Measurements from ENCODE around the gene SLC25A42.

SLC25A42 gene

DNA sequence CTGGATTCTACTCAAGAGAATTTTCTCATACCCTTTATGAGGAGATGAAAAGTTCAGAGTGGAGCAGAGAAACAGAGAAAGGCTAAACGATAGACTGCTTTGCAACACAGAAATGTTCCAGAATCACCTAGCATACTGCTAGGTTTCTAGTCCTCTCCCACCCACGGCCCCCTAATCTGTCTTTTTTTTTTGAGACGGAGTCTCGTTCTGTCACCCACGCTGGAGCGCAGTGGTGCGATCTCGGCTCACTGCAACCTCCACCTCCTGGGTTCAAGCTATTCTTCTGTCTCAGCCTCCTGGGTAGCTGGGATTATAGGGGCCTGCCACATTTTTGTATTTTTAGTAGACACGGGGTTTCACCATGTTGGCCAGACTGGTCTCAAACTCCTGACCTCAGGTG is 35.3 kb upstream of the SLC25A42 start:
- TF ChIP-seq, protein P1, sequence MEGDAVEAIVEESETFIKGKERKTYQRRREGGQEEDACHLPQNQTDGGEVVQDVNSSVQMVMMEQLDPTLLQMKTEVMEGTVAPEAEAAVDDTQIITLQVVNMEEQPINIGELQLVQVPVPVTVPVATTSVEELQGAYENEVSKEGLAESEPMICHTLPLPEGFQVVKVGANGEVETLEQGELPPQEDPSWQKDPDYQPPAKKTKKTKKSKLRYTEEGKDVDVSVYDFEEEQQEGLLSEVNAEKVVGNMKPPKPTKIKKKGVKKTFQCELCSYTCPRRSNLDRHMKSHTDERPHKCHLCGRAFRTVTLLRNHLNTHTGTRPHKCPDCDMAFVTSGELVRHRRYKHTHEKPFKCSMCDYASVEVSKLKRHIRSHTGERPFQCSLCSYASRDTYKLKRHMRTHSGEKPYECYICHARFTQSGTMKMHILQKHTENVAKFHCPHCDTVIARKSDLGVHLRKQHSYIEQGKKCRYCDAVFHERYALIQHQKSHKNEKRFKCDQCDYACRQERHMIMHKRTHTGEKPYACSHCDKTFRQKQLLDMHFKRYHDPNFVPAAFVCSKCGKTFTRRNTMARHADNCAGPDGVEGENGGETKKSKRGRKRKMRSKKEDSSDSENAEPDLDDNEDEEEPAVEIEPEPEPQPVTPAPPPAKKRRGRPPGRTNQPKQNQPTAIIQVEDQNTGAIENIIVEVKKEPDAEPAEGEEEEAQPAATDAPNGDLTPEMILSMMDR (IDR thresholded peaks at IDR 0.05; ENCODE audit: low read depth, low read length): no peak

DNA sequence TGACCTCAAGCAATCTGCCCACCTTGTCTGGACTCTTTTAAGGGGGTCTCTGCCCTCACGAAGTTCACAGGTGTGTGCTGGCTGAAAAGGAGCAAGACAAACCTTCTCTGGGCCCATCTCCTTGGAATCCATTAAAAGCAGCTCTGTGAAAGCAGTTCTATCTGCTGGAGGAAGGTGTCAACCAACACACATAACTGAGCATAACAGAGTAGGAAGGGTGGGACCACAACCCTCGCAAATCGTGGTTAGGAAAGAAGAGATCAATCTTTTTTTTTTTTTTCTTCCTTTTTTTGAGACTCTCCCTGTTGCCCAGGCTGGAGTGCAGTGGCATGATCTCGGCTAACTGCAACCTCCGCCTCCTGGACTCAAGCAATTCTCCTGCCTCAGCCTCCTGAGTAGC is 31.9 kb upstream of the SLC25A42 start:
- TF ChIP-seq, protein P1 (IDR thresholded peaks at IDR 0.05; ENCODE audit: low read depth, low read length): no peak
- peak overlapping the region; percentile 92 for H3K4me3 ChIP-seq (ENCODE audit: low read depth, low read length)

More for the DNA sequence above, 35.3 kb upstream of the SLC25A42 start:
- H3K4me3 ChIP-seq (ENCODE audit: low read depth, low read length): no peak overlapping the region

DNA sequence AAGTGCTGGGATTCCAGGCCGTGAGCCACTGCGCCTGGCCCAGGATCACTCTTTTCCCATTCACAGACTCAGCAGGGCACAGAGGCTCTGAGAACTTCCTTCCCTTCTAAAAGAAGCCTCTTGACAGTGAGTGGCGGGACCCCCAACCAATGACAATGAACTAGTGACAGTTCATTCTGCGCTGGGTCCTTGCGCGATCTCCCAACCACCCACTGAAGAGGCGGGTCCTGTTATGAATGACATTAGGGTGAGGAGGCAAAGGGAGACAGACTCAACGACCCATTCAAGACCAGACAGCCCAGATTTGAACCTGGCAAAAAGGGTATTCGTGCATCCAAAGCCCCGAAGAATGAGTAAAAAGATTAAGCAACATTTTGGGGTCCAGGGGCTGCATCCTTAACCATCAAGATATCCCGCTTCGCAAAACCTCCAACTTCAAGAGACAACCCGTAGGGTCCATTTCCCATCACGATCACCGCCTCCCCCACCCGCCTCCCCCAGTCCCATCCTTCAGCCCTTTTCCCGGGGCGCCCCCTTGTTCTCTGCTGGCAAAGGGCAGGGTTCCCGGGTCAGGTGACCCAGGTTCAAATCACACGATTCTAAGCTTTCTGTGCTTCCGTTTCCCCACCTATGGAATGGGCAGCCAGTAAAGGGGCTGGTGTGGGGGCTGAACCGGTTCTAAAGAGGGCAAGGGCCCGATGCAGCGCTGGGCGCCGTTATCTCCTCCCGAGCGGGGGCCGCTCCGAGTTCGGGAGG is 31.2 kb upstream of the SLC25A42 start:
- TF ChIP-seq, protein P1 (IDR thresholded peaks at IDR 0.05; ENCODE audit: low read depth, low read length): no peak
- peak overlapping the region; percentile 92 for H3K4me3 ChIP-seq (ENCODE audit: low read depth, low read length)

DNA sequence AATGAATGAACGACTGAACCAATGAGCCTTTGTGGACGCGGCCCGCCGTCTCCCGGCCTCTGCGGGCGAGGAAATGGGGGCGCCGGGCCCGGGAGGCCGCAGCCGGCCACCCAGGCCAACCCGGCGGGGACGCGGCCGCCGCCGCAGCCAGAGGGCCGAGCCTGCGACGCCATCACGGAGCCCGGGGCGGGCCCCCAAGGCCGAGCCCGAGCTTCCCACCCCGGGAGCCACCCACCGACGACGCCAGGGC is 30.7 kb upstream of the SLC25A42 start:
- TF ChIP-seq, protein P1 (IDR thresholded peaks at IDR 0.05; ENCODE audit: low read depth, low read length): no peak
- H3K4me3 ChIP-seq (ENCODE audit: low read depth, low read length): peak overlapping the region; percentile 92

DNA sequence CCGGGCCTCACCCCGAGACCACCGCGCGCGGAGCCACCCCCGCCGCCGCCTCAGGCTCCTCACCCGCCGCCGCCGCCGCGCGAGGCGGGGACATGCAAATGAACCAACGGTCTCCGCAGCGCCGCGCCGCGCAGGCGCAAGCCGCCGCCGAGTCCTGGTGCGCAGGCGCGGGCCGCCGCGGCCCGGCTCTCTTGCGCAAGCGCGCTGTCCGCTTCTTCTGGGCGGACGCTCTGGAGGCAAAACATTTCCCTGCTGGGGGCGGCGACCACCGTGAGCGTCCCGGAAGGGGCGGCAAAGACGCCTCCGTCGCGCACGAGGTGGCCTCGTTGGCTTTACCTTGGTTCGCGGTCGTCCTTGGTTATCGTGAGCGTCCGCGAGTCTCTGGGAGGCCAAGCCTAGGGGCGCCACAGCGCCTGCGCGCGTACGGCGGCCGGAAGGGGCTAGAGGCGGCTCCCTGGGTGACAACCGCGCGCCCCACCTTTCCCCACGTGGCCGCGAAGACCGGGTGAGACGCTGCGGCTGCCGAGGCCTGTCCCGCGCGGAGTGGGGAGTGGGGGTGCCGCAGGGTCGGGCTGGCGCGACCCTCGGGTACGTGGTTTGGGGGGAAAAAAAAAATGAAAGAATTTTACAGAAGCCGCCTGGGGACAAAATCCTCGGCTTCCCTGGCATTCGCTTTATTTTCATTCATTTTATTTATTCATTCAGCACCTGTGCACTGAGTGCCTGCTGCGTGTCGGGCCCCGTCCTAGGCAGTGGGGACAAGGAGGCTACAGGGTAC is 30.2 kb upstream of the SLC25A42 start, which contains the start of the genes ARMC6 and SUGP2:
TSS of gene ARMC6 (plus strand) at position 178 of the 778 bp plus-strand sequence. CDS start 607 bp downstream, outside the sequence.
TSS of gene SUGP2 (minus strand) at position 92 of the 778 bp plus-strand sequence. CDS start 2,446 bp downstream, outside the sequence.
- H3K4me3 ChIP-seq (ENCODE audit: low read depth, low read length): peak within 1 kb of the TSS; percentile 92
- TF ChIP-seq, protein P1 (IDR thresholded peaks at IDR 0.05; ENCODE audit: low read depth, low read length): no peak

DNA sequence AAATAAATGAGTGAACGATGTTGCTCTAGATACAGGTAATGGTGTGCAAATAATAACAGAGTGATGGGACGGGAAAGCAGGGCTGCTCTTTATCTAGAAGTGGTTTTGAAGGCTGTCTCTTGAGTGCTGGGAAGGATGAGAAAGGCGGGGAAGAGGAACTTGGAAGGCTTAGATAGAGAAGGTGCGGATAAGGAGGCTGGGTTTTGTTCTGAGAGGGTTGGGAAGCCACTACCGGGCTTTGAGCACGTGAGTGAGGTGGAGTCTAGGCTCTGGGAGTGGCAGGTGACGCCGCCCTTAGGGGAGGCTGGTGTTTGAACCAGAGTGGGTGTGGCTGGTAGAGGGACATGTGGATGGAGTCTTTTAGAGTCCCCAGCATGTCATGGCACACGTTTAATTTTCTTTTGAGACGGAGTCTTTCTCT is 29.6 kb upstream of the SLC25A42 start:
- peak overlapping the region; percentile 92 for H3K4me3 ChIP-seq (ENCODE audit: low read depth, low read length)
- TF ChIP-seq, protein P1 (IDR thresholded peaks at IDR 0.05; ENCODE audit: low read depth, low read length): no peak

DNA sequence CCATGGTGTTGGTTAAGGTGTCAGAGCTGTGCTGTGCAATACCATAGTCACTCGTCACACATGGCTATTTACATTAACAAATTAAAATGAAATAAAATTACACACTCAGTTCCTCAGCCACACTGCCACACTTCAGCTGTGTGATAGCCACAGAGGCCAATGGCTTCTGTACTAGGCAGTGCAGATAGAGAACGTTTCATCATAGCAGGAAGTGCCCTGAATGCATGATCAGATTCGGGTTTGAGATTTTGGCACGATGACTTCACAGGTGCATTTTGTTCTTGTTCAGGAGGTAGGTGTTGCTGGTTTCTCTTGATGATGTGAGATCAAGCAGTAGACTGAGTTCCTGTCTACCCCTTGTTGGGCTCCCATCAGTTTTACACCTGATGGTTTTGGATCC is 23.9 kb upstream of the SLC25A42 start:
- H3K4me3 ChIP-seq (ENCODE audit: low read depth, low read length): no peak overlapping the region
- TF ChIP-seq, protein P1 (IDR thresholded peaks at IDR 0.05; ENCODE audit: low read depth, low read length): no peak

Data from WI38 (cell line).